ENCODE data around the gene IGSF21. TPM values are rescaled to one million over a fixed set of nuclear protein-coding genes. Genes with fewer than 3 reads are reported as not detected.

Gene IGSF21
- total RNA-seq, 2 donors from 2014 or later = 0.37 to 0.40 TPM

- Histone ChIP-seq H3K36me3 (no peaks in the 10 kb centered on the region), H3K9ac (ENCODE audit: low read depth in 2 of 2, low read length in 2 of 2) (no peak overlapping the region), H3K4me1 (no peaks in the 10 kb centered on the region), H3K27ac (no peak overlapping the region), H3K9me3 (no peaks in the 10 kb centered on the region), H3K27me3 (no peaks in the 10 kb centered on the region), H3K4me3 (no peak overlapping the region)
- no peak for DNase-seq
- TF ChIP-seq CTCF (IDR thresholded peaks at IDR 0.05) = no peak
- intact Hi-C loops (cut with DNase I) = no loop called here
Observed at GRCh38 chr1:18396247-18396980, 288.8 kb downstream of the IGSF21 start.

GRCh38 chr1:18397641-18398040, 290.0 kb downstream of the IGSF21 start:
- no peak for TF ChIP-seq CTCF (IDR thresholded peaks at IDR 0.05)

GRCh38 chr1:18398791-18399530, 291.4 kb downstream of the IGSF21 start:
- Histone ChIP-seq H3K9me3 (no peaks in the 10 kb centered on the region), H3K9ac (ENCODE audit: low read depth in 2 of 2, low read length in 2 of 2) (no peak overlapping the region), H3K4me1 (no peaks in the 10 kb centered on the region), H3K27ac (no peak overlapping the region), H3K36me3 (no peaks in the 10 kb centered on the region), H3K27me3 (no peaks in the 10 kb centered on the region), H3K4me3 (no peak overlapping the region)
- no peak for DNase-seq
- intact Hi-C loops (cut with DNase I) = no loop called here
- TF ChIP-seq CTCF (IDR thresholded peaks at IDR 0.05) = no peak

More at GRCh38 chr1:18397641-18398040, 290.0 kb downstream of the IGSF21 start:
- Histone ChIP-seq H3K36me3 (no peaks in the 10 kb centered on the region), H3K27me3 (no peaks in the 10 kb centered on the region), H3K4me1 (no peaks in the 10 kb centered on the region), H3K9ac (ENCODE audit: low read depth in 2 of 2, low read length in 2 of 2) (no peak overlapping the region), H3K9me3 (no peaks in the 10 kb centered on the region), H3K4me3 (no peak overlapping the region), H3K27ac (no peak overlapping the region)
- intact Hi-C loops (cut with DNase I) = no loop called here
- DNase-seq = no peak

- Histone ChIP-seq H3K9ac (ENCODE audit: low read depth in 2 of 2, low read length in 2 of 2) (no peak overlapping the region), H3K36me3 (no peaks in the 10 kb centered on the region), H3K9me3 (no peaks in the 10 kb centered on the region), H3K4me1 (no peaks in the 10 kb centered on the region), H3K4me3 (no peak overlapping the region), H3K27me3 (no peaks in the 10 kb centered on the region), H3K27ac (peak overlapping the region; percentile 39)
- intact Hi-C loops (cut with DNase I) = no loop called here
- no peak for TF ChIP-seq CTCF (IDR thresholded peaks at IDR 0.05)
- DNase-seq = peak; percentile 63
Observed at GRCh38 chr1:18400347-18401102, 292.9 kb downstream of the IGSF21 start.

- Histone ChIP-seq H3K9me3 (no peaks in the 10 kb centered on the region), H3K27me3 (no peaks in the 10 kb centered on the region), H3K9ac (ENCODE audit: low read depth in 2 of 2, low read length in 2 of 2) (no peak overlapping the region), H3K27ac (no peak overlapping the region), H3K4me3 (no peak overlapping the region), H3K36me3 (no peaks in the 10 kb centered on the region), H3K4me1 (no peaks in the 10 kb centered on the region)
- intact Hi-C loops (cut with DNase I) = no loop called here
- no peak for TF ChIP-seq CTCF (IDR thresholded peaks at IDR 0.05)
- no peak for DNase-seq
Observed at GRCh38 chr1:18401921-18402320, 294.3 kb downstream of the IGSF21 start.
